HG02981 (cell line): Measurements from ENCODE around the gene PFDN2.
A peak's percentile ranks its signal among the peaks of the same experiment; 100 is the strongest.
"Not testable (repeated sequence)": the region's sequence is repeated elsewhere in the genome, so short reads cannot be mapped to it uniquely, and the experiment has no call there.

ENCODE experiments used
- ATAC-seq: cut with Tn5 transposase; IDR thresholded peaks from one replicate; pipeline ENCODE4 v1.9.1; 2021; ENCODE audit warnings: mild to moderate bottlenecking, moderate library complexity; ENCODE audit not compliant: unreplicated experiment

Gene PFDN2

GRCh38 chr1:161139766-161140165 lies 21.9 kb upstream of the PFDN2 start:
- no peak for ATAC-seq

GRCh38 chr1:161138431-161138830 lies 20.6 kb upstream of the PFDN2 start:
- ATAC-seq: no peak

DNA sequence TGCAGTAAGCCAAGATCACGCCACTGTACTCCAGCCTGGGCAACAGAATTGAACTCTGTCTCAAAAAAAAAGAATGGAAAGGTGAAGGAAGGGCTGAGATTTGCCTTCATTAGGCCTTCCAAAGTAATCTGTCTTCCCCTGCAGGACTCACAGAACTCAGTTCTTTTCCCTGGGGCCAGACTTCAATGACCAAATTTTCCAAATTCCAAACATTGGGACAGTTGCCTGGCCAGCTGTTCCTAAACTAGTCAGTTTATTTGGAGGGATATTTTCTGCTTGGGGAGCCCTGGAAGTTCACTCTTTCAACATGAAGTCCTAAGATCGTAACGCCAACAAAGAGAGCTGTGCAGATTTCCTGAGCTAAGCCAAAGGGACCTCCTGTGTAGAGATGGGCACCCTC lies 20.0 kb upstream of the PFDN2 start:
- ATAC-seq: no peak

- ATAC-seq: no peak
These were observed 15.4 kb upstream of the PFDN2 start for GRCh38 chr1:161133220-161133740.

DNA sequence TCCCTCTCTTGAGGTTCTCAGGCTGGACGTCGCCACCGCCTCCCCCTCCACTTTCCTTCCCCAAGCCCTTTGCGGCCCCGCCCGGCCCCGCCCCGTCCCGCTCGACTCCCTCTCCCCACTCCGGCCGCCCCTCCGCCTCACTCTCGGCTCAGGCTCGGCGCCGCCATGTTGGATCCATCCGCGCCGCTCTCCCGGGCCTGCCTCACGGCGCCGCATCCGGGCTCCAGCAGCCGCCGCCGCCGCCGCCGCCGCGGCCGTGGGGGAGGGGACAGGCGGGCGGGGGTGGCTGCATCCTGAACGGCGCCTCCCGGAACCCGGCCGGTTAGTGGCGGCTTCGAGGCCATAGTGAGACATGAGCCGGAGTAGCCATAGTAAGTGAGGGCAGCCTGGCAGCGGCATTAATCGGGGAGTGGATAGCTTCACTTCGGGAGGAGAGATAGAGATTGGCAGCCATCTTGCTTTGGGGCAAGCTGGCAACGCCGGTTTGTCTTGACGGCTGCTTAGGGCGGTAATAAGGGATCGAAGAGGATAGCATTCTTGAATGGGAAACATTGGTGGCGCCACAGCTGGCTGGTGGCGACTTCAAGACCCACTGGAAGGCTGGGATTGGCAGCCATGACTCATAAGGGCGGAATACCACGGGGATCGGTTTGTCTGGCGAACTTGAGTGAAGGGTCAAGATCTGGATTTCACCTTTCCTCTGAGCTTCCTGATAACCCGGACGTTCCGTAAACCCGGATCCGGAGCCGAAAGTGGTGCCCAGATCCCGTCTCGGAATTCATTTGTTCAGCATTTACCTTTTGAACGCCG lies 14.8 kb upstream of the PFDN2 start, which contains the start of gene DEDD:
TSS of gene DEDD (minus strand) at position 258 of the 810 bp plus-strand sequence. CDS start 8,205 bp downstream, outside the sequence.
- ATAC-seq: peak; percentile 95

- peak; percentile 5 for ATAC-seq
These were observed 13.9 kb upstream of the PFDN2 start for GRCh38 chr1:161131523-161132409.

DNA sequence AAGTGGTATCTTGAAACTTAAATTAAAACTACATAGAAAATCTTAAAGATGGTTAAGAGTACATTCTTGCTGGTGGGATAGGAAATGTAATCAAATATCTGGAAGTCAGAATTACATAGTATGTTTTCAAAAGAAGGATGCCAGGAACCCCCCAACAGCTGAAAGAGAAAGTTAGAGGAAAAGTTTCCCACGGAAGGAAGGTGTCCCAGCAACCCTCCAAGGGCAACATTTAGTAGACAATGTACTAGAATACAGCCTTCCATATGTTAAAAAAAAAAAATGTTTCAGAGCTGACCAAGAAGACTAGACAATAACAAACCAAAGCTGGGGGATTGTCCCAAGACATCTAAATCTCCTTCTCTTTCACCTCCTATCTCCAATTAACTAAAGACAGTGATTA lies 12.4 kb upstream of the PFDN2 start:
- ATAC-seq: no peak

DNA sequence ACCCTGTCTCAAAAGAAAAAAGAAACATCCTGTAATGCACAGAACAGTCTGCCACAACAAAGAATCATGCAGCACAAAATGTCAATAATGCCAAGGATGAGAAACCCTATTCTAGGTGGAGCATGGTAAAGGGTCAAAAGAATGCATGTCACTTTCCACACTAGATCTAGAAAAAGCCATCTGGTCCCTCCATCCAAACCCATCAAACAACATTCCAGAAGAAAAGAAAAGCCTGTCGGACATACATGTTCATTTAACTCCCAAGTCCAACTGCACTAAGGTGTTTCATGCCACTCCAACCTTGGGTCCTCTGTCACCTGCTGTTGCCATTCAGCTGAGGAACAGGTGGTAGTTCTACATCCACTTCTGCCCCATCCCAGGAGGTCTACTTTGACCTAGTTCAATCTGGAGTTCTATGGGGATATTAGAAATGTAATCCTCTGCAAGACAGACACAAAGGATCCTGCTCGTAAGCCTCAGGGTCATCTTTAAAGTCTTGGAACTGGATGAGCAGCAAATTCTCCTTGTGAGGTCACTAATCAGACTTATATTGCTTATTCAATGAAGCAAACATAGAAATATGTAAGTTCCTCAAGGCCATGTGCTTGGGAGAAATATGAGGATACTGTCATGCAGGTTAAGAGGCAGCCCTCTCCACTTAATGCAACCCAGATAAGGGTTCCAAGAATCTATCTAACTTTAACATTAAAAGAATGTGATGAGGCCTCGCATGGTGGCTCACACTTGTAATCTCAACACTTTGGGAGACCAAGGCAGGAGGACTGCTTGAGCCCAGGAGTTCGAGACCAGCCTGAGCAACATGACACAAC lies 11.0 kb upstream of the PFDN2 start:
- no peak for ATAC-seq

DNA sequence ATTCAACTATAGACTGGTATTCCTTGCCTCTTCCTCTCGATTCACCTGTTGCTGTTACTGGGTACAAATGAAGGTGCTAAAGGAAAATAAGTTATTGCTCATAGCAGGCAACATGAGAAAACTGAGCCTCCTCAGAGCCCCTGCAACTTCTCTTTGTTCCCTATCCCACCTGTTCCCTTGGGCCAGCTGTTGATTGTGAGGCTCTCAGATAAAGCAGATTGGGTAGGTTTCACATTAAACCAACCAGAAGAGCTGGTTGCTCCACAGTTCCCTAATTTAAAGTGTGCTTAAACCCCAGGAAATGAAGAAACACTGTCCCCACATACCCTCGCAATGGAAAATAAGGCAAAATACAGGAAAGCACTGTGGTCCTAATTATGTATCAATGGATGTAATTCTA lies 9.8 kb upstream of the PFDN2 start:
- ATAC-seq: no peak

DNA sequence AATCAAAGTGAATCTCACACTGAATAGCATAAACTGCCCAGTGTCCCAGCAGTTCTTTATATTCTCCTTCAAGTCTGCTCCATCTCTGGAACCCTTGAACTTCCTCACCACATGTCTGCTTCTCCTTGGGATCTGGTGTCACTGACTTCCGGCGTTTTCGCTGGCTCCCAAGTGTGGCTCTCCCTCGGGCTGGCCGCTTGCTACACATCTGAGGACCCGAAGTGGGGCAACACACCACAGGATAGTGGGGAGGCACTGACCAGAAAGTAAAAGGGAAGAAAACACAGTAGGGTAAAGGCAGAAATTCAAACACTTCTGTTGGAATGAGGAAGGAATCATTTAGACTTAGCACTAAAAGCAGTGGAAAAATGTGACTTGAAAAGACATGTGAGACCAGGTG lies 5.1 kb upstream of the PFDN2 start:
- no peak for ATAC-seq

- no peak for ATAC-seq
These were observed 4.0 kb upstream of the PFDN2 start for GRCh38 chr1:161121834-161122233.

GRCh38 chr1:161121042-161121650 lies 3.3 kb upstream of the PFDN2 start:
- ATAC-seq: no peak

DNA sequence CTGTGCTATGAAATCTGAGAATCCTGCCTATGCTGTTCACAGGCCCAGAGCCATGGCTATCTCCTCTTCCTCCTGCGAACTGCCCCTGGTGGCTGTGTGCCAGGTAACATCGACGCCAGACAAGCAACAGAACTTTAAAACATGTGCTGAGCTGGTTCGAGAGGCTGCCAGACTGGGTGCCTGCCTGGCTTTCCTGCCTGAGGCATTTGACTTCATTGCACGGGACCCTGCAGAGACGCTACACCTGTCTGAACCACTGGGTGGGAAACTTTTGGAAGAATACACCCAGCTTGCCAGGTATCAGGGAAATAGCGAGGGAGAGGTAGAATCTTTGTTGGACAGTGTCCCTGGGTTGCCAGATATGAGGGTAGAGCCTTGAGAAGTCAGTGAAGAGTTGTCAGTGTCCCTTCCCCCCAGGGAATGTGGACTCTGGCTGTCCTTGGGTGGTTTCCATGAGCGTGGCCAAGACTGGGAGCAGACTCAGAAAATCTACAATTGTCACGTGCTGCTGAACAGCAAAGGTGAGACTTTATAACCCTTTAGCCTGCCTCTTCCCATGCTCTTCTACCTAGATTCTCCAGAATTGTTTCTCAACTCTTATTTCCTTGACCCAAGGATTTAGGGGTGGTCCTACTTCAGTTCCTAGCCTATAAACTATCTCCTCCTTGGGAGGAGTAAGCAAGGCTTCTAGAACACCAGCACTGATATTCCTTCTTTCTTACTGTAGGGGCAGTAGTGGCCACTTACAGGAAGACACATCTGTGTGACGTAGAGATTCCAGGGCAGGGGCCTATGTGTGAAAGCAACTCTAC lies 1.5 kb upstream of the PFDN2 start:
- ATAC-seq: peak; percentile 54

DNA sequence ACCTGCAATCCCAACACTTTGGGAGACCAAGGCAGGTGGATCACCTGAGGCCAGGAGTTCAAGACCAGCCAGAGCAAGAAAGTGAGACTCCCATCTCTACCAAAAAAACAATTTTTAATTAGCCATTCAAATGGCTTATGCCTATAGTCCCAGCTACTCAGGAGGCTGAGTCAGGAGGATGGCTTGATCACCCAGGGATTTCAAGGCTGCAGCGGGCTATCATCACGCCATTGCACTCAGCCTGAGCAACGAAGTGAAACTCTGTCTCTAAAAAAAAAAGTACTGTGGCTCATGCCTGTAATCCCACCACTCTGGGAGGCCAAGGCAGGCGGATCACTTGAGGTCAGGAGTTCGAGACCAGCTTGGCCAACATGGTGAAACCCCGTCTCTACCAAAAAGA lies 1.9 kb downstream of the PFDN2 start:
- ATAC-seq: not testable (repeated sequence)

GRCh38 chr1:161115132-161115711 lies 2.6 kb downstream of the PFDN2 start:
- ATAC-seq: no peak

DNA sequence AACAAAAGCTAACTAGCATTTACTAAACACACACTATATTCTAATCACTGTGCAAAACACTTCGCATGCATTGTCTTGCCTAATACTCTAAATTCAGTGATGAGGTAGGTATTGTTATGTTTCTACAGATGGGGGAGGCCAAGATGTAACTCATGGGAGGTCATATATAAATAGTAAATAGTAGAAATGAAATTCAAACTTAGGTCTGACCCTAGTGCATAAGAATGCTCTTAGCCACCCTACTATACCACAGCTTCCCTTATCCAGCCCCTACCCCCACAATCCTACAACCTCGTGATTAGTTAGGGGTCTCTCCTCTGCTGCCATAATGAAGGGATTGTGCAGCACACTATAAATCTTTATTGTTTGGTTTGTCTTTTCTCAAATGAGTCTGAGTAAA lies 3.3 kb downstream of the PFDN2 start:
- no peak for ATAC-seq

- no peak for ATAC-seq
These were observed 3.9 kb downstream of the PFDN2 start for GRCh38 chr1:161113915-161114314.

DNA sequence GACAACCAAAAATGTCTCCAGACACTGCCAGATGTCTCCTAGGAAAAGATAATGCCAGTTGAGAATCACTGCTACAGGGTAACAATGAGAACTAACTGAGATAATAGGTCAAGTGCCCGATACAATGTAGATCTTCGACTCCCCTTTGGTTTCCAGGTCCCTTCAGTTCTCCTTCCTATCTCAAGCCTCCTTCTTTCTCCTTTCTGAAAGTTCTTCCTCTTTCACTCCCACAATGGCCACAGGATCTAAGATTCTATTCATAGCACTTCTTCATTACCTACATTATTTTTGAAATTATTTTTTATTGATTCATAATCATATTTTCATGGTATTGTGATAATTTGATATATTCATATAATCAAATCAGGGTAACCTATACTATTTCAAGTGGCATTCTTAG lies 6.3 kb downstream of the PFDN2 start:
- no peak for ATAC-seq

- no peak for ATAC-seq
These were observed 6.7 kb downstream of the PFDN2 start for GRCh38 chr1:161111117-161111516.
